Muscle of back (tissue), 10 donors: ENCODE results near the gene RCCD1. TPM values are rescaled to one million over a fixed set of nuclear protein-coding genes. Genes with fewer than 3 reads are reported as not detected.

Source experiments
- polyA plus RNA-seq, 10 donors: library from polyadenylated mRNA; unstranded; fragments of 120-200 nt; gene quantifications; one replicate each; pipeline ENCODE4 v1.2.1, GENCODE V29; 2013; ENCODE audit not compliant: insufficient read length in 10 of 10

The RCCD1 gene
- polyA plus RNA-seq, 10 donors: 9.8 to 18.6 (median 12.2) TPM

Other genes starting within 250 kb of the RCCD1 start
- 1 to 10 TPM; 2.9 to 9.5 (median 5.6) TPM for gene BLM, start 237.5 kb upstream of the RCCD1 start, polyA plus RNA-seq
- gene FURIN, start 86.3 kb upstream of the RCCD1 start, polyA plus RNA-seq: 10 to 100 TPM; 20.1 to 35.7 (median 28.3) TPM
- 10 to 100 TPM; 10.0 to 15.9 (median 11.4) TPM for gene FES, start 70.4 kb upstream of the RCCD1 start, polyA plus RNA-seq
- 10 to 100 TPM; 21.2 to 44.6 (median 33.3) TPM for gene MAN2A2, start 51.6 kb upstream of the RCCD1 start, polyA plus RNA-seq
- gene HDDC3, start 22.3 kb upstream of the RCCD1 start, polyA plus RNA-seq: 10 to 100 TPM in 4 of 10 donors, 1 to 10 TPM in 6; 8.2 to 13.7 (median 9.9) TPM
- gene UNC45A, start 19.6 kb upstream of the RCCD1 start, polyA plus RNA-seq: 10 to 100 TPM; 22.6 to 35.7 (median 27.0) TPM
- 10 to 100 TPM; 34.1 to 72.6 (median 45.2) TPM for gene PRC1, start 39.7 kb downstream of the RCCD1 start, polyA plus RNA-seq
- 10 to 100 TPM in 7 of 10 donors, 1 to 10 TPM in 3; 7.5 to 15.5 (median 11.1) TPM for gene VPS33B, start 67.7 kb downstream of the RCCD1 start, polyA plus RNA-seq
- 1 to 10 TPM; 1.7 to 4.7 (median 3.2) TPM for gene SV2B, start 145.4 kb downstream of the RCCD1 start, polyA plus RNA-seq